ENCODE data around the gene PLEKHG5. TPM values are rescaled to one million over a fixed set of nuclear protein-coding genes. Genes with fewer than 3 reads are reported as not detected.

The PLEKHG5 gene
- total RNA-seq, 1 donor from 2014 or later: 0.22 TPM

- Mint-ChIP-seq H3K27me3 (peaks cover 29% of the 10 kb centered on the region), H3K9me3 (no peaks in the 10 kb centered on the region), H3K4me1 (peaks cover 10% of the 10 kb centered on the region), H3K36me3 (ENCODE audit: low read depth) (no peaks in the 10 kb centered on the region), H3K4me3 (no peak overlapping the region), H3K27ac (no peak overlapping the region)
- no peak for TF ChIP-seq CTCF (IDR thresholded peaks at IDR 0.05)
- intact Hi-C loops (cut with micrococcal nuclease): no loop called here
- no peak for ATAC-seq (ENCODE audit: low read depth)
- ChIA-PET CTCF (interaction anchor here (1.3 kb wide), 1 partner anchor 10 kb away, joined by 3 read pairs; no protein-coding TSS in a partner anchor), POLR2A (no interaction called here)
- DNase-seq: no peak
Measured at GRCh38 chr1:6499296-6499695, 7.8 kb upstream of the PLEKHG5 start.

- H3K9me3 Mint-ChIP-seq: no peaks in the 10 kb centered on the region
- DNase-seq (no peak), ATAC-seq (ENCODE audit: low read depth) (no peak)
- intact Hi-C loops (cut with micrococcal nuclease): no loop called here
- no peaks in the 10 kb centered on the region for H3K36me3 Mint-ChIP-seq (ENCODE audit: low read depth)
- ChIA-PET POLR2A (no interaction called here), CTCF (no interaction called here)
- TF ChIP-seq CTCF (IDR thresholded peaks at IDR 0.05): no peak
- H3K27me3 Mint-ChIP-seq: peaks cover 29% of the 10 kb centered on the region
- no peak overlapping the region for H3K27ac Mint-ChIP-seq
- no peak overlapping the region for H3K4me3 Mint-ChIP-seq
- peaks cover 10% of the 10 kb centered on the region for H3K4me1 Mint-ChIP-seq
Measured at GRCh38 chr1:6498576-6499111, 7.2 kb upstream of the PLEKHG5 start.

- POLR2A ChIA-PET: no interaction called here
- TF ChIP-seq CTCF (IDR thresholded peaks at IDR 0.05): no peak
- CTCF ChIA-PET: no interaction called here
- DNase-seq: no peak
- H3K4me1 Mint-ChIP-seq: peaks cover 10% of the 10 kb centered on the region
- H3K4me3 Mint-ChIP-seq: peak overlapping the region; percentile 73
- H3K27me3 Mint-ChIP-seq: peaks cover 29% of the 10 kb centered on the region
- intact Hi-C loops (cut with micrococcal nuclease): no loop called here
- H3K9me3 Mint-ChIP-seq: no peaks in the 10 kb centered on the region
- H3K36me3 Mint-ChIP-seq (ENCODE audit: low read depth): no peaks in the 10 kb centered on the region
- no peak overlapping the region for H3K27ac Mint-ChIP-seq
- ATAC-seq (ENCODE audit: low read depth): no peak
Measured at GRCh38 chr1:6497867-6498575, 6.6 kb upstream of the PLEKHG5 start.

GRCh38 chr1:6497215-6497866, 5.9 kb upstream of the PLEKHG5 start:
- no peak for TF ChIP-seq CTCF (IDR thresholded peaks at IDR 0.05)
- Mint-ChIP-seq H3K27ac (no peak overlapping the region), H3K4me3 (peak overlapping the region; percentile 73), H3K36me3 (ENCODE audit: low read depth) (no peaks in the 10 kb centered on the region), H3K4me1 (peaks cover 10% of the 10 kb centered on the region), H3K9me3 (no peaks in the 10 kb centered on the region), H3K27me3 (peaks cover 29% of the 10 kb centered on the region)
- POLR2A ChIA-PET: no interaction called here
- CTCF ChIA-PET: no interaction called here
- ATAC-seq (ENCODE audit: low read depth) (peak; percentile 67), DNase-seq (no peak)
- intact Hi-C loops (cut with micrococcal nuclease): no loop called here

- H3K27me3 Mint-ChIP-seq: peaks cover 29% of the 10 kb centered on the region
- no peak overlapping the region for H3K27ac Mint-ChIP-seq
- H3K4me3 Mint-ChIP-seq: peak overlapping the region; percentile 24
- H3K4me1 Mint-ChIP-seq: peaks cover 10% of the 10 kb centered on the region
- TF ChIP-seq CTCF (IDR thresholded peaks at IDR 0.05): no peak
- ATAC-seq (ENCODE audit: low read depth) (no peak), DNase-seq (no peak)
- no peaks in the 10 kb centered on the region for H3K9me3 Mint-ChIP-seq
- ChIA-PET CTCF (no interaction called here), POLR2A (no interaction called here)
- intact Hi-C loops (cut with micrococcal nuclease): no loop called here
- H3K36me3 Mint-ChIP-seq (ENCODE audit: low read depth): no peaks in the 10 kb centered on the region
Measured at GRCh38 chr1:6496890-6497214, 5.4 kb upstream of the PLEKHG5 start.
